GM18505 (cell line): ENCODE data around the gene CORIN.

Experiments
- ATAC-seq: cut with Tn5 transposase; IDR thresholded peaks from one replicate; pipeline ENCODE4 v1.9.1; 2021; ENCODE audit not compliant: unreplicated experiment
- POLR2A ChIP-seq: IDR thresholded peaks from 4 replicates; pipeline ENCODE4 v1.6.1; 2011; ENCODE audit warnings: borderline replicate concordance; ENCODE audit not compliant: insufficient read depth, insufficient read length; ENCODE audit errors: extremely low read depth

The CORIN gene

DNA sequence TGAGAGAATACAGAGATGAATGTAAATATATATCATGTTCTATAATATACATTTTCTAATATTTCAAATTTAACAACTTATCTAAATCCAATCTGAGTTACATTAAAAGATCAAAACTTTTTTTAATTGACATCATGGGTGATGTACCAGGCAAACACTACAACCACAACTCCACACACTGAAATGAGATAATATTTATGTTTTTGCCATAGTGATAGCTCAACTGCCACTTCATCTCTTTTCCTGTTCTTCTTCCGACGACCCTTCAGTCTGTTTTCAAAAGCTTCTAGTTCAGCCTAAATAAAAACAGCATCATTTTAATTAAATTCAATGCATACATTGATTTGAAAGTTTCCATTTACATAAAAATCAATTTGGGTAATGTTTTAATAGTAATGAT lies 10.2 kb upstream of the CORIN start:
- no peak for TF ChIP-seq POLR2A
- ATAC-seq: no peak

DNA sequence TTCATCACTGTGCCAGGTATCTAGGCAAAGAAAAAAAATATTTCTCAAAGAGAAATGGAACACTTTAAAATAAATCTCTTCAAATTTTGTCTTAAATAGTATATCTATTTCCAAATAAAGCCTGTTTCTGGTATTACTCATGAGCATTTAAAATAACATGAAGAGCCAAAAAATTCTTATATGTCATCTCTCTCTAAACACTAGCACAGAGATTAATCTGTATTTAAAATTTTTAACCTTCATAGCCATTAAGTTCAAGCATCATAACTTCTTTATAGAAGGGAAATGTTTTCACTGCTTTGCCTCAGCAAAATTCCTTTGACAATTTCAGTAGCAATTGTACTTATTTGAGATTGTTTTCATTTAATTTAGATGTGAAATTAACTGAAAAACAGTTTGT lies 5.1 kb upstream of the CORIN start:
- TF ChIP-seq POLR2A: no peak
- ATAC-seq: no peak

DNA sequence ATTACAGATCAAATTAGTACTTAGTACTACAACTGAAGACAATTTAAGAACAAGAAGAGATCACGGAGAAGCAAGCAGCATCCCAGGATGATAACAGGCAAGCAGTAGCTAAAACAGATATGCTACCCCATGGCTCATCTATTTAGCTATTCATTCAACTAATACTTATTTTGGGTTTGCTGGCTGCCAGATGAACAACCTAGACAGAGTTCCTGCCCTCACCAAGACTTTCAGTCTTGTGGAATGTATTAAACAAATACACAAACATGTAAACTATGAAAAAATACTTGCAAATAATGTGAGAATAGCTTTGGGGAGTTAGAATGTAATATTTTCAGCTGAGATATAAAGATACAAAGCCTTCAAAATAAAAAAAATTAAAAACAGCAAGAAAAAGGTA lies 2.4 kb upstream of the CORIN start:
- no peak for TF ChIP-seq POLR2A
- no peak for ATAC-seq

DNA sequence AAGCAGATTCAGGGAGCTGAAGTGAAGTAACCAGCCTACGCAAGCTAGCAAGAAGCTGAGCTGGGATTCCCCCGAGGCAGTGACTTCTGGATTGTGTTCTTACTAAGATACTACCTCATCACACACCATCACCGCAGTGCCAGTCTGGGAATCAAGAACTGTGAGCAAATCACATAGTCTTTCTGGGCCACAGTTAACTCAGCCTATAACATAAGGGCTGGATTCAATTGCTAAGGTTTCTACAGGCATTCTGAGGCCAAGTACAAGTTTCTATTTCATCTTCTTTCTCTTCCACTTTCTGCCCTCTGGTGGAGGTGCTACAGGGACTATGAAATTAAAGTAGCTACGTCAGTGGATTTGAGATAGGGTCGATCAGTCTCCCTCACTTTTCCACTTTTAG lies 1.4 kb upstream of the CORIN start:
- ATAC-seq: peak; percentile 65
- no peak for TF ChIP-seq POLR2A

DNA sequence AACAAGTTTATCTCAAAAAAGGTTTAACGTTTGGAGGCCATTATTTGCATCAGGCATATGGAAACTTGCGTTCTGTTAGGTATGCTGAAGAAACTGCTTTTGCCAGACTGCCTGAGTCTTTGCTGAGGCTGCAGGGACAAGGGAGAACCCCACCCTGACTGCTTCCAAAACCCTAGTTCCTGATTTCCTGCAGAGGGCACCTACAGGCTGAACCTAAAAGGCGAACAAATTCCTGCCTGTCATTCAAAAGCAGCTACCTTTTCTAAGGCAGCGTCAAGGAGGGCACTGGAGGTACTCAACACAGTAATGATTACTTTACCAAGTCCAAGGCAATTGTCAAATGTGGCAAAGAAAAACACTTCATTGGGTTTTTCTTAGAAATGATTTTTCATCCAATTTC lies 578 bp upstream of the CORIN start:
- no peak for TF ChIP-seq POLR2A
- ATAC-seq: no peak

DNA sequence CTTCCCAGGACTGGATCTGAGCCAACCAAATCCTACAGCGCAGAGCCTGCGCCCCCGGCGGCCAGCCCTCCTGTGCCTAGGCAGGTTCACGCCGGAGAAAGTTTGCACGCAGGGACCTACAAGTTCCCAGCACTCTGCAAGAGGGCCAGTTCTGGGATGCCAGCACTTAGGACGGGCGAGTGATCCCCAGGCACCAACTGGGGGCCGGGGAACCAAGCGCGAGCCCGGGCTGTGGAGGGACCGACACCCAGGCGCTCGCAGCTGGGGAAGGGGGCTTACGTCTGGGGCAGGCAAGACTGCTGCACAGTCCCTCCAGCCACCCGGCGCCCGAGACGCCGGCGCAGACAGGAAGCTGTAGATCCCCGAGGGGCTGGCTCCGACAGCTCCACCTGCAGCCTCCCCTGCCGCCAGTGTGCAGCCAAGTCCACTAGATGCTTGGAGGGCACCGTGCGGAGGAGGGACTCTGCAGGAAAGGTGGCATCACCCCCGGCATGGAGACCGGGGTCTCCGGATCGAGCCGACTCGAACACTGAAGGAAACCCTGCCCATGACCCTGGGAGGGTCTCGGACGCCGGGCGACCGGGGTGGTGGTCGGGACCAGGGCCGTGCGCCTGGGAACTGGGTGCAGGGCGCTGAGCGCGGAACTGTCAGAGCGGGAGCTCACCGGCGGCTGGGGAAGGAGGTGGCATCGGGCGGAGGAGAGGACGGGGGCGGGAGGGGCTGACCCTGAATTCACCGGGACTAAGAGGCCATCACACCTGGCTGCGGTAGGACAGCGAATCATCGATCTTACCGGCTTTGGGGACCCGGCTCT lies 566 bp downstream of the CORIN start:
- peak; percentile 60 for ATAC-seq
- TF ChIP-seq POLR2A: no peak

GRCh38 chr4:47836641-47837093 lies 1.2 kb downstream of the CORIN start:
- peak; percentile 68 for ATAC-seq
- TF ChIP-seq POLR2A: no peak

DNA sequence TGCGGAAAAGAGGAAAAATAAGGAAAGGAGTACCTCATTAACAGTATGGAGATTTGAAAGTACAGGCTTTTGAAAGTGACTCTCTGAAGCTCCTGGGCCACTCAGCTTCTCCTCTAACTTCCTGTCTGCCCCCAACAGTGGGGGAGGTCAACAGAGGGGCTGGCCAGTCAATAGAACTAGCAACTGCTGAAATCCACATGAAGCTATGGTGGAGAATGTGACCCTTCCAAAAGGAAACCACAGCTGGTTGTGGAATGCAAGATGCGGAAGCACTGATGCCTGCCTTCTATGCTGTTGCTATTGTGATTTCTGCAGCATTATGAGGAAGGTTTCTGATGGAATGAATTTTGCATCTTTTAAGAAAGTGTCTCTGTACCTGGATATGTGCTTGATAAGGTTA lies 2.4 kb downstream of the CORIN start:
- ATAC-seq: no peak

GRCh38 chr4:47831026-47831679 lies 6.7 kb downstream of the CORIN start:
- TF ChIP-seq POLR2A: no peak
- ATAC-seq: no peak

More for the DNA sequence above, 2.4 kb downstream of the CORIN start:
- TF ChIP-seq POLR2A: no peak

DNA sequence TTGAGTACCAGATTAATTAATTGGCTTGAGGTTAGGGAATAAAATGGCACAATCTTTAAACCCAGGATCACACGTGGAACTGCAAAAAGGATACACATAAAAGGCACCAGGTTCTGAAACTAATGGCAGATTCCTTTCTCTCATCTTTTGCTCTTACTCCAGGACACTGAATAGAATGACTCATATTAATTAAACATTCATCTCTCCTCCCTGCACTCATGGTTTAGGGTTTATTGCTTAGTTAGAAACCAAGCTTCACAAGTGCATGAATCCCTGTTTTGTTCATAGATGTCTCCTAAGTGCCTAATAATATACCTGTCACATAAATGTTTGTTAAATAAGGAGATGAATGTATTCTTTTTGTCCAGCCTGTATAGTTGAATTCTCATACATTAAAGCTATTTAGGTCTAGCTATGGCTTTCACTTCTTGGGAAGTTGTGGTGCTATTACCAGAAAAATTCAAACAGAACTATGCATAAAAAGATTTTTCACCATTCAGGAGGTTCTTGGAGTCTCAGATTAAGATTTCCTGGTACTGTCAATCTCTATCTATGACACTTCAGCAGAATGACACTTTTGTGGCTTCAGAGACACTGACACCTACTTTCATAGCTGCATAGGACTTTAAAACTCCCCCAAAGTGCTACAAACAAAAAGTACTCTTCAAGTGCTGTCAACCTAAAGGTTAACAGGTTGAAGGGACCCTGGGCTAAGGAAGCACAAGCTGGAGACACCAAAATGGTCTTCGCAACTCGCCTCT lies 7.4 kb downstream of the CORIN start:
- ATAC-seq: no peak
- no peak for TF ChIP-seq POLR2A

DNA sequence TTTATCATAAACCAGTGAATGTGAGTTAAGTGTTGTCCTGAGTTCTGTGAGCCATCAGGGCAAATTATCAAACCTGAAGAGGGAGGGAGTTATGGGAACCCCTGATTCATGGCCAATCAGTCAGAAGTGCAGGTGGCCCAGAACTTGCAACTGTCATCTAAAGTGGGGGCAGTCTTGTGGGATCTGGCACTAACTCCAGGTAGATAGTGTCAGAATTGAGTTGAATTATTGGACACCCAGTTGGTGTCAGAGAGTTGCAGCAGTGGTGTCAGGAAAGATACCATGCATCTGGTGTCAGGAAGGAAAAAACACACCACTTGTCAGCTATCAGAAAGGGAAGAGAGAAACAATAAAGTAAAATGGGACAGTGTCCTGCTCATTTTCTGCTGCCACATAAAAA lies 8.4 kb downstream of the CORIN start:
- TF ChIP-seq POLR2A: no peak
- no peak for ATAC-seq

DNA sequence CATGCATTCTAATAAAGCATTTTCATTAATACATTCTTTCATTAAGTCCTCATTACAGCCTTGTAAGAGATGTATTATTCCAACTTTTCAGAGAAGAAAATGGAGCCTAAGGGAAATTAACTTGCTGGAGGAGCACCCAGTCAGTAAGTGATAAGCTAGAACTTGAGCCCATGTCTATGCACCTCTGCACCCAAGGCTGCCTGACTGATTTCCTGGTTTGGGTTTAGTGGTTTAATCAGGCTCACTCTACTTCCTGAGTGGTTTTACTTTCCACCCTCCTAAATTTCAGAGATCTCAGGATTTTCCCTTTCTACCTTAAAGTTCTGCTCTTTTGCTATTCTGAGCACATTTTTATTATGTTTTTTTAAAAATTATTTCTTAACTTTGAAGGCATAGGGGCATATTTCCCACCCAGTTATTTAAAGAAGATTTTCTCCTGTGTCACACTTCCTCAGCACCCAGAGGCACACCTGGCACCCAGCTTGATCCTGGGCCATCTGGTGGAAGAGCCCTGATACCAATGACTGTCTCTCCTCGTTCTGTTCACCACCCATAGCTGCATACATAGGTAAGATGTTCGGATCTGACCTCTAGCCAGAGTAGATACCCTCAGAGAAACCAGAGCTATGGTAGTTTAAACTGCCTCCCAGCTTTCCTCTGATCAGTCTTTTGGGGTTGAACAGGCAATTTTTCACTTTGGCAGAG lies 10.4 kb downstream of the CORIN start:
- no peak for ATAC-seq
- no peak for TF ChIP-seq POLR2A

- no peak for TF ChIP-seq POLR2A
- peak; percentile 68 for ATAC-seq
Observed at GRCh38 chr4:47824840-47825239, 13.0 kb downstream of the CORIN start.

GRCh38 chr4:47819178-47819577 lies 18.7 kb downstream of the CORIN start:
- no peak for TF ChIP-seq POLR2A
- no peak for ATAC-seq

GRCh38 chr4:47817275-47817674 lies 20.6 kb downstream of the CORIN start:
- no peak for TF ChIP-seq POLR2A
- no peak for ATAC-seq
